Panc1 (cell line): Measurements from ENCODE around the gene SCO2. TPM values are rescaled to one million over a fixed set of nuclear protein-coding genes. Genes with fewer than 3 reads are reported as not detected.

Source experiments
- ATAC-seq: fragments of 200-7000 bp; cut with Tn5 transposase; 2 replicates; pipeline ENCODE4 v1.9.1; 2020; ENCODE audit warnings: mild to moderate bottlenecking, moderate library complexity
- BruUV-seq: library from RNA; stranded (reverse); fragments of 400-500 nt; replicated peaks from 2 replicates; lab custom pipeline; 2021; lab: Mats Ljungman, UMichigan
- CTCF ChIA-PET: fragments of 300-600 bp; sonication (Branson Sonifier 250); formaldehyde crosslinking; loops from one replicate; lab custom pipeline; 2022; ENCODE audit warnings: antibody characterized with exemption; lab: Charles Lee
- POLR2A ChIA-PET: fragments of 300-600 bp; sonication (Branson Sonifier 250); formaldehyde crosslinking; loops from one replicate; lab custom pipeline; 2022; ENCODE audit warnings: antibody characterized with exemption; lab: Charles Lee
- DNase-seq: peaks from one replicate; pipeline ENCODE4 v3.0.0-alpha.2; 2010; ENCODE audit warnings: low read depth, low spot score
- H3K27ac ChIP-seq: 2 replicates; pipeline ENCODE4 v1.5.1; 2011; ENCODE audit warnings: mild to moderate bottlenecking, low read length, inconsistent platforms
- H3K27me3 ChIP-seq: fragments of 200-500 bp; sonication (Bioruptor generic); 2 replicates; pipeline ENCODE4 v1.6.0; 2014; ENCODE audit warnings: low read length, inconsistent platforms; ENCODE audit not compliant: control insufficient read depth, insufficient read depth
- H3K36me3 ChIP-seq: fragments of 200-500 bp; sonication (Bioruptor generic); 2 replicates; pipeline ENCODE4 v1.5.1; 2014; ENCODE audit warnings: inconsistent platforms, mild to moderate bottlenecking, low read length, moderate library complexity; ENCODE audit not compliant: control insufficient read depth, insufficient read depth
- H3K4me1 ChIP-seq: 2 replicates; pipeline ENCODE4 v1.5.1; 2011; ENCODE audit warnings: inconsistent platforms, mild to moderate bottlenecking, low read length, moderate library complexity; ENCODE audit not compliant: control insufficient read depth, insufficient read depth
- H3K4me3 ChIP-seq, 2 experiments: 2 replicates each; pipeline ENCODE4 v1.5.1; 2011 to 2012; ENCODE audit warnings: low read depth in 2 of 2, low read length in 2 of 2, mild to moderate bottlenecking in 2 of 2, inconsistent platforms in 1 of 2, moderate library complexity in 1 of 2
- H3K9me3 ChIP-seq: fragments of 200-500 bp; sonication (Bioruptor generic); 2 replicates; pipeline ENCODE4 v1.5.1; 2014; ENCODE audit warnings: low read depth, mild to moderate bottlenecking, inconsistent platforms, low read length, moderate library complexity; ENCODE audit not compliant: control insufficient read depth, insufficient read depth
- POLR2AphosphoS5 ChIP-seq: IDR thresholded peaks from 2 replicates; pipeline ENCODE4 v1.6.1; 2012; ENCODE audit warnings: mild to moderate bottlenecking, low read depth, low read length, moderate library complexity
- REST ChIP-seq, 2 experiments: IDR thresholded peaks; 2 replicates each; pipeline ENCODE4 v1.6.1; 2011 to 2012; ENCODE audit warnings: low read depth in 2 of 2, control low read depth in 1 of 2, low read length in 1 of 2, mild to moderate bottlenecking in 1 of 2, moderate library complexity in 1 of 2; ENCODE audit not compliant: insufficient read depth in 1 of 2
- SIN3A ChIP-seq: IDR thresholded peaks from 2 replicates; pipeline ENCODE4 v1.6.1; 2012; ENCODE audit warnings: low read depth, mild to moderate bottlenecking, low read length, moderate library complexity, borderline replicate concordance; ENCODE audit not compliant: insufficient read depth
- TCF7L2 ChIP-seq: IDR thresholded peaks from 2 replicates; pipeline ENCODE4 v1.6.1; 2011; ENCODE audit warnings: mild to moderate bottlenecking, low read depth, low read length, inconsistent platforms
- in situ Hi-C: cut with HindIII; loops from 2 replicates; pipeline ENCODE4 v1.10.0; 2016; ENCODE audit warnings: low sequenced_read_pairs, low pct_unique_long_range_greater_than_20kb
- intact Hi-C: fragments of 100-400 bp; cut with micrococcal nuclease; formaldehyde crosslinking; loops from one replicate; pipeline ENCODE4 v1.10.0; 2022; ENCODE audit not compliant: unreplicated experiment
- total RNA-seq: library from RNA; stranded (reverse); gene quantifications from one replicate; pipeline ENCODE4 v1.2.1, GENCODE V29; 2021; ENCODE audit not compliant: unreplicated experiment
- TF ChIP-seq, protein P1 (sequence below): fragments of 450-650 bp; IDR thresholded peaks from 2 replicates; pipeline ENCODE4 v1.5.1; 2017; ENCODE audit warnings: mild to moderate bottlenecking

SCO2 gene
- total RNA-seq, 1 experiment from 2014 or later: 14.2 TPM

DNA sequence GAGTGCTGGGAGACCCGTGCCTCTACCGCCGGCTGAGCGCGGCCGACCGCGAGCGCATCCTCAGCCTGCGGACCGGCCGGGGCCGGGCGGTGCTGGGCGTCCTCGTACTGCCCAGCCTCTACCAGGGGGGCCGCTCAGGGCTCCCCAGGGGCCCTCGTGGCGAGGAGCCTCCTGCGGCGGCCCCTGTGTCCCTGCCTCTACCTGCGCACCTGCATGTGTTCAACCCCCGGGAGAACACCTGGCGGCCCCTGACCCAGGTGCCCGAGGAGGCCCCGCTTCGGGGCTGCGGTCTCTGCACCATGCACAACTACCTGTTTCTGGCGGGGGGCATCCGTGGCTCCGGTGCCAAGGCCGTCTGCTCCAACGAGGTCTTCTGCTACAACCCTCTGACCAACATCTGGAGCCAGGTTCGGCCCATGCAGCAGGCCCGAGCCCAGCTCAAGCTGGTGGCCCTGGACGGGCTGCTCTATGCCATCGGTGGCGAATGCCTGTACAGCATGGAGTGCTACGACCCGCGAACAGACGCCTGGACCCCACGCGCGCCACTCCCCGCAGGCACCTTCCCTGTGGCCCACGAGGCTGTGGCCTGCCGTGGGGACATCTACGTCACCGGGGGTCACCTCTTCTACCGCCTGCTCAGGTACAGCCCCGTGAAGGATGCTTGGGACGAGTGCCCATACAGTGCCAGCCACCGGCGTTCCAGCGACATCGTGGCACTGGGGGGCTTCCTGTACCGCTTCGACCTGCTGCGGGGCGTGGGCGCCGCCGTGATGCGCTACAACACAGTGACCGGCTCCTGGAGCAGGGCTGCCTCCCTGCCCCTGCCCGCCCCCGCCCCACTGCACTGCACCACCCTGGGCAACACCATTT is 23.8 kb upstream of the SCO2 start:
- in situ Hi-C loops: no loop called here

More for the DNA sequence above, 23.8 kb upstream of the SCO2 start:
- POLR2A ChIA-PET: no interaction called here
- no peak for TF ChIP-seq POLR2AphosphoS5
- no peak for TF ChIP-seq REST (IDR thresholded peaks at IDR 0.05; ENCODE audit: insufficient read depth in 1 of 2, low read depth in 2 of 2, low read length in 1 of 2)
- TF ChIP-seq TCF7L2: no peak
- no peak for TF ChIP-seq SIN3A
- TF ChIP-seq, protein P1, sequence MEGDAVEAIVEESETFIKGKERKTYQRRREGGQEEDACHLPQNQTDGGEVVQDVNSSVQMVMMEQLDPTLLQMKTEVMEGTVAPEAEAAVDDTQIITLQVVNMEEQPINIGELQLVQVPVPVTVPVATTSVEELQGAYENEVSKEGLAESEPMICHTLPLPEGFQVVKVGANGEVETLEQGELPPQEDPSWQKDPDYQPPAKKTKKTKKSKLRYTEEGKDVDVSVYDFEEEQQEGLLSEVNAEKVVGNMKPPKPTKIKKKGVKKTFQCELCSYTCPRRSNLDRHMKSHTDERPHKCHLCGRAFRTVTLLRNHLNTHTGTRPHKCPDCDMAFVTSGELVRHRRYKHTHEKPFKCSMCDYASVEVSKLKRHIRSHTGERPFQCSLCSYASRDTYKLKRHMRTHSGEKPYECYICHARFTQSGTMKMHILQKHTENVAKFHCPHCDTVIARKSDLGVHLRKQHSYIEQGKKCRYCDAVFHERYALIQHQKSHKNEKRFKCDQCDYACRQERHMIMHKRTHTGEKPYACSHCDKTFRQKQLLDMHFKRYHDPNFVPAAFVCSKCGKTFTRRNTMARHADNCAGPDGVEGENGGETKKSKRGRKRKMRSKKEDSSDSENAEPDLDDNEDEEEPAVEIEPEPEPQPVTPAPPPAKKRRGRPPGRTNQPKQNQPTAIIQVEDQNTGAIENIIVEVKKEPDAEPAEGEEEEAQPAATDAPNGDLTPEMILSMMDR: no peak
- H3K36me3 ChIP-seq: no peaks in the 10 kb centered on the region
- H3K4me3 ChIP-seq: no peak overlapping the region
- H3K9me3 ChIP-seq: no peaks in the 10 kb centered on the region
- intact Hi-C loops: no loop called here
- no peaks in the 10 kb centered on the region for H3K27me3 ChIP-seq
- no TSS peak for BruUV-seq
- peaks cover 14% of the 10 kb centered on the region for H3K4me1 ChIP-seq
- no peak overlapping the region for H3K27ac ChIP-seq
- CTCF ChIA-PET: interaction anchor here (0.5 kb wide), 1 partner anchor 8 kb away, joined by 3 read pairs; no protein-coding TSS in a partner anchor
- no peak for DNase-seq
- ATAC-seq: no peak
